WERI-Rb-1 (cell line): ENCODE results near the gene IFI27.
"Not testable (repeated sequence)": the region's sequence is repeated elsewhere in the genome, so short reads cannot be mapped to it uniquely, and the experiment has no call there.

Experiments
- DNase-seq: peaks from one replicate; pipeline ENCODE4 v3.0.0-alpha.2; 2020
- H3K27ac ChIP-seq: fragments of 250-450 bp; sonication (Bioruptor Pico); 2 replicates; pipeline ENCODE4 v1.5.1; 2020; ENCODE audit warnings: mild to moderate bottlenecking, moderate library complexity
- H3K27me3 ChIP-seq: fragments of 250-450 bp; sonication (Bioruptor Pico); 2 replicates; pipeline ENCODE4 v1.5.1; 2021; ENCODE audit warnings: mild to moderate bottlenecking, low read depth, moderate library complexity; ENCODE audit not compliant: insufficient read depth, severe bottlenecking
- H3K36me3 ChIP-seq: fragments of 250-450 bp; sonication (Bioruptor Pico); 2 replicates; pipeline ENCODE4 v1.5.1; 2020; ENCODE audit warnings: mild to moderate bottlenecking, moderate library complexity
- H3K4me3 ChIP-seq: 2 replicates; pipeline ENCODE4 v1.5.1; 2011; ENCODE audit warnings: low read depth, mild to moderate bottlenecking, control low read depth, low read length
- H3K9me3 ChIP-seq: fragments of 250-450 bp; sonication (Bioruptor Pico); 2 replicates; pipeline ENCODE4 v1.5.1; 2021; ENCODE audit warnings: mild to moderate bottlenecking, moderate library complexity; ENCODE audit not compliant: severe bottlenecking
- CTCF ChIP-seq: IDR thresholded peaks from 2 replicates; pipeline ENCODE4 v1.5.1; 2011; ENCODE audit warnings: low read depth, mild to moderate bottlenecking, control low read depth, inconsistent platforms, low read length

IFI27 gene

GRCh38 chr14:94152676-94153075, 42.1 kb downstream of the IFI27 start:
- peaks cover 12% of the 10 kb centered on the region for H3K9me3 ChIP-seq
- H3K36me3 ChIP-seq: no peaks in the 10 kb centered on the region
- H3K27me3 ChIP-seq: no peaks in the 10 kb centered on the region
- TF ChIP-seq CTCF: no peak
- H3K4me3 ChIP-seq: no peak overlapping the region
- no peak for DNase-seq
- H3K27ac ChIP-seq: no peak overlapping the region

GRCh38 chr14:94153750-94154342, 43.3 kb downstream of the IFI27 start:
- no peaks in the 10 kb centered on the region for H3K27me3 ChIP-seq
- no peak overlapping the region for H3K27ac ChIP-seq
- no peak for TF ChIP-seq CTCF
- H3K36me3 ChIP-seq: no peaks in the 10 kb centered on the region
- H3K4me3 ChIP-seq: no peak overlapping the region
- peaks cover 12% of the 10 kb centered on the region for H3K9me3 ChIP-seq
- no peak for DNase-seq

DNA sequence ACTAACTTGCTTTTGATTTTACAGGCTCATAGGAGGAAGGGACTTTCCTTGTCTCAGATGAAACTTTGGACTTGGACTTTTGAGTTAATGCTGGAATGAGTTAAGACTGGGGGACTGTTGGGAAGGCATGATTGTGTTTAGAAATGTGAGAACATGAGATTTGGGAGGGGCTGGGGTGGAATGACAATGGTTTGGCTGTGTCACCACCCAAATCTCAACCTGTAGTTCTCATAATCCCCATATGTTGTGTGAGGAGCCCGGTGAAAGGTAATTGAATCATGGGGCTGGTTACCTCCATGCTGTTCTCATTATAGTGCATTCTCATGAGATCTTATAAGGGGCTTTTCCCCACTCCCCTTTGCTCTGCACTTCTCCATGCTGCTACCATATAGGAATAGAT, 45.6 kb downstream of the IFI27 start:
- not testable (repeated sequence) for DNase-seq, H3K27me3 ChIP-seq
- H3K9me3 ChIP-seq: peaks cover 12% of the 10 kb centered on the region

DNA sequence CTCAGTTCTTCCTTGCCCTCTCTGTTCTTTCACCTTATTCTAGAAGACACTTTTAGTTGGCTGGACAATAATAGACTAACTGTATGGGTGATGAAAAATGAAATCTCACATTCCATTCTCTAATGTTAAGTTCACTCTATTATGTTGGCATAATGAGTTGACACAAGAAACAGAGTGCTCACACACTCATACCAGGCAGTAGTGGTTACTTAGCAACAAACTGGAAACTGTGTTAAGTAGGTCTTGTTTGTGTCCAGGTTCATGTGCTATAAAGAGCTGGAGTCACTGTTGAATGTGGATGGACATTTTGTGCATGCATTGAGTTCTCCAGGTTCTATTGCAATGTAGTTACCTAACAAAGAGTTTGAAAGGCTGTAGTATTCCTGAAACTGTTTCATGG, 46.7 kb downstream of the IFI27 start:
- H3K27ac ChIP-seq: no peak overlapping the region
- no peak for TF ChIP-seq CTCF
- peaks cover 12% of the 10 kb centered on the region for H3K9me3 ChIP-seq
- H3K36me3 ChIP-seq: no peaks in the 10 kb centered on the region
- H3K27me3 ChIP-seq: no peaks in the 10 kb centered on the region
- no peak overlapping the region for H3K4me3 ChIP-seq
- no peak for DNase-seq

More for the DNA sequence above, 45.6 kb downstream of the IFI27 start:
- H3K4me3 ChIP-seq, H3K27ac ChIP-seq, H3K36me3 ChIP-seq: not testable (repeated sequence)

DNA sequence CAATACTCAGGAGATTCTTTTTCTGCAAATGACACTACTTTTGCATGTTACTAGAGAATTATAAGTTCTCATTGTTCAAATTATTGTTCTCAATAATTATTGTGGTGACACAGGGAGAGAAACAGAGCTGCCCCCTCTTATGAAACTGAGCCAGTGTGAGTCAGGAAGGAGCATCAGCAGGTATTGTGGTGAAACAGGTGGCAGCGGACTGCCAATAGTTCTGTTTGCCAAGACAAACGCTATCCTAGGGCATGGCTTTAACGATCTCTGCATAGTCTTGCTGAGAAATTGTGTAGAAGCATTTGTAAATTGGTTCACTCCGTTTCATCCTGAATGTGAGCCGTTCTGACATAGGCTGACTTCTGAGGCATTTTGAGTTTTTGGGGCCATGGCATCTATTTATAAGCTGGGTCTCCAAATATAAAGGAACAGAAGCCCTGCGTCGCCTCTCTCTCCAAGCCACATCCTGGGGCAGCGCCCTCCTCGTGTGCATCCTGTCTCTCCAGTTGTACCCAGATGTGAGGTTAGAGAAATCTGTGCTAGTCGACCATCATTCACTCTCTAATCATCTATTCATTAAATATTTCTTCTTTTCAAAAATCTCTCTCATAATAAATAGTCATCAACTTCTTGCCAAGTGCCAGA, 47.8 kb downstream of the IFI27 start:
- no peak for TF ChIP-seq CTCF
- Histone ChIP-seq H3K36me3 (no peaks in the 10 kb centered on the region), H3K27ac (no peak overlapping the region), H3K27me3 (no peaks in the 10 kb centered on the region), H3K9me3 (peaks cover 12% of the 10 kb centered on the region), H3K4me3 (no peak overlapping the region)
- no peak for DNase-seq

DNA sequence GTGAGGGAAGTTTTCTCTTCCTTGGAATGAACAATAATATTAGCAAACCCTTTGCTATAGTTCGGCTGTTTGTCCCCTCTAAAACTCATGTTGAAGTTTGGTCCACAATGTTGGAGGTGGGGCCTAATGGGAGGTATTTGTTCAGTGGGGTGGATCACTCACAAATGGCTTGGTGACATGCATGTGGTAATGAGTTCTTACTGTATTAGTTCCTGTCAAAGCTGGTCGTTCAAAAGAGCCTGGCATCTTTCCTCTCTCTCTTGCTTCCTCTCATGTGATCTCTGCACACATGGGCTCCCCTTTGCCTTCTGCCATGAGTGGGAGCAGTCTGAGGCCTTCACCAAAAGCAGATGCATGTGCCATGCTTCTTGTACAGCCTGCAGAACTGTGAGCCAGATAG, 50.5 kb downstream of the IFI27 start:
- Histone ChIP-seq H3K4me3 (no peak overlapping the region), H3K36me3 (no peaks in the 10 kb centered on the region), H3K9me3 (no peaks in the 10 kb centered on the region), H3K27me3 (no peaks in the 10 kb centered on the region), H3K27ac (no peak overlapping the region)
- no peak for TF ChIP-seq CTCF
- DNase-seq: no peak
